Liver (tissue), 3 donors: ENCODE data around the gene CERS4.

Experiments
- CTCF ChIP-seq: fragments of 150-350 bp; IDR thresholded peaks from 2 replicates; pipeline ENCODE4 v1.5.1; 2017; ENCODE audit warnings: improper control_type of control experiment, low read depth, low read length; ENCODE audit not compliant: missing input control
- FOXA2 ChIP-seq: IDR thresholded peaks from 2 replicates; pipeline ENCODE4 v1.6.1; 2016; ENCODE audit warnings: antibody characterized with exemption
- GABPA ChIP-seq, 2 donors: IDR thresholded peaks in 1 of 2; conservative IDR thresholded peaks in 1 of 2; 2 replicates each; pipeline ENCODE4 v1.6.1; 2016; ENCODE audit warnings: antibody characterized with exemption in 2 of 2, mild to moderate bottlenecking in 1 of 2, moderate library complexity in 1 of 2
- HNF4A ChIP-seq, 2 donors: conservative IDR thresholded peaks; 2 replicates each; pipeline ENCODE4 v1.6.1; 2016; ENCODE audit warnings: antibody characterized with exemption in 2 of 2, mild to moderate bottlenecking in 2 of 2
- MAX ChIP-seq: IDR thresholded peaks from 2 replicates; pipeline ENCODE4 v1.6.1; 2016; ENCODE audit warnings: antibody characterized with exemption
- RAD21 ChIP-seq, 2 donors: IDR thresholded peaks; 2 replicates each; pipeline ENCODE4 v1.6.1; 2016; ENCODE audit warnings: antibody characterized with exemption in 2 of 2, mild to moderate bottlenecking in 2 of 2
- REST ChIP-seq: IDR thresholded peaks from 2 replicates; pipeline ENCODE4 v1.6.1; 2016; ENCODE audit warnings: antibody characterized with exemption, mild to moderate bottlenecking
- RXRA ChIP-seq, 2 donors: IDR thresholded peaks; 2 replicates each; pipeline ENCODE4 v1.6.1; 2017 to 2018; ENCODE audit warnings: antibody characterized with exemption in 2 of 2, mild to moderate bottlenecking in 1 of 2
- TAF1 ChIP-seq: conservative IDR thresholded peaks from 2 replicates; pipeline ENCODE4 v1.6.1; 2016; ENCODE audit warnings: antibody characterized with exemption, mild to moderate bottlenecking
- YY1 ChIP-seq: IDR thresholded peaks from 2 replicates; pipeline ENCODE4 v1.6.1; 2016; ENCODE audit warnings: antibody characterized with exemption, mild to moderate bottlenecking
- TF ChIP-seq, protein P1 (sequence below): IDR thresholded peaks from 2 replicates; pipeline ENCODE4 v1.6.1; 2016; ENCODE audit warnings: antibody characterized with exemption
- donor health status: healthy.
- donor health status: healthy.

DNA sequence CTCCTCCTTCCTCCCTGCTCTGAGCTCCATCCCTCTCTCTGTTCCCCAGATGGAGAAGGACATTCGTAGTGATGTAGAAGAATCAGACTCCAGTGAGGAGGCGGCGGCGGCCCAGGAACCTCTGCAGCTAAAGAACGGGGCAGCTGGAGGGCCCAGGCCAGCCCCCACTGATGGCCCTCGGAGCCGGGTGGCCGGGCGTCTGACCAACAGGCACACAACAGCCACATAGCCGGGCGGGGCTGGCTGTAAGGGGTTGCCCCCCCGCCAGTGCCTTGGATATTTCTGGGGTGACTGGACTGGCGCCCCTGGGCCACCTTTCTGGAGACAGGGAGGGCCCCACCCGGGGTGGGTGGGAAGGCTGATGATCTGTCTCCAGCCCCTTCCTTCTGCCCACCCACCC lies 52.7 kb downstream of the CERS4 start:
- no peak for TF ChIP-seq GABPA (IDR thresholded peaks at IDR 0.05 in 1 of 2, conservative IDR thresholded peaks at IDR 0.05 in 1 of 2)
- no peak for TF ChIP-seq CTCF
- no peak for TF ChIP-seq TAF1
- TF ChIP-seq RXRA (IDR thresholded peaks at IDR 0.05), result no peak
- TF ChIP-seq RAD21 (IDR thresholded peaks at IDR 0.05), result no peak
- no peak for TF ChIP-seq MAX
- no peak for TF ChIP-seq REST
- no peak for TF ChIP-seq HNF4A (conservative IDR thresholded peaks at IDR 0.05)
- no peak for TF ChIP-seq FOXA2
- TF ChIP-seq, protein P1, sequence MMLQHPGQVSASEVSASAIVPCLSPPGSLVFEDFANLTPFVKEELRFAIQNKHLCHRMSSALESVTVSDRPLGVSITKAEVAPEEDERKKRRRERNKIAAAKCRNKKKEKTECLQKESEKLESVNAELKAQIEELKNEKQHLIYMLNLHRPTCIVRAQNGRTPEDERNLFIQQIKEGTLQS, result no peak
- TF ChIP-seq YY1, result no peak
